HG03354 (cell line): ENCODE measurements around the gene MAN1C1.

ENCODE experiments used
- ATAC-seq: cut with Tn5 transposase; IDR thresholded peaks from one replicate; pipeline ENCODE4 v1.9.1; 2021; ENCODE audit warnings: mild to moderate bottlenecking; ENCODE audit not compliant: unreplicated experiment, poor library complexity, severe bottlenecking

Gene MAN1C1

GRCh38 chr1:25705699-25706098 lies 89.1 kb downstream of the MAN1C1 start:
- no peak for ATAC-seq

- ATAC-seq, result no peak
These were observed 89.8 kb downstream of the MAN1C1 start for GRCh38 chr1:25706146-25707089.

- ATAC-seq, result no peak
These were observed 90.9 kb downstream of the MAN1C1 start for GRCh38 chr1:25707280-25708016.

GRCh38 chr1:25710583-25711347 lies 94.2 kb downstream of the MAN1C1 start:
- ATAC-seq, result no peak

- no peak for ATAC-seq
These were observed 95.1 kb downstream of the MAN1C1 start for GRCh38 chr1:25711555-25712298.

- ATAC-seq, result no peak
These were observed 95.8 kb downstream of the MAN1C1 start for GRCh38 chr1:25712299-25712970.

- ATAC-seq, result no peak
These were observed 97.4 kb downstream of the MAN1C1 start for GRCh38 chr1:25713961-25714360.

GRCh38 chr1:25714372-25714931 lies 97.9 kb downstream of the MAN1C1 start:
- no peak for ATAC-seq

GRCh38 chr1:25715888-25716287 lies 99.3 kb downstream of the MAN1C1 start:
- no peak for ATAC-seq

- ATAC-seq, result no peak
These were observed 99.7 kb downstream of the MAN1C1 start for GRCh38 chr1:25716320-25716719.

- ATAC-seq, result no peak
These were observed 102.1 kb downstream of the MAN1C1 start for GRCh38 chr1:25718732-25719131.

- no peak for ATAC-seq
These were observed 104.0 kb downstream of the MAN1C1 start for GRCh38 chr1:25720624-25721023.

GRCh38 chr1:25723250-25723880 lies 106.8 kb downstream of the MAN1C1 start:
- ATAC-seq, result no peak

GRCh38 chr1:25724201-25724600 lies 107.6 kb downstream of the MAN1C1 start:
- ATAC-seq, result no peak

- ATAC-seq, result no peak
These were observed 108.4 kb downstream of the MAN1C1 start for GRCh38 chr1:25724966-25725365.

- ATAC-seq, result no peak
These were observed 108.9 kb downstream of the MAN1C1 start for GRCh38 chr1:25725482-25725881.

GRCh38 chr1:25727088-25727487 lies 110.5 kb downstream of the MAN1C1 start:
- no peak for ATAC-seq

- ATAC-seq, result no peak
These were observed 111.2 kb downstream of the MAN1C1 start for GRCh38 chr1:25727635-25728286.
